Measurements from ENCODE around the gene MST1. TPM values are rescaled to one million over a fixed set of nuclear protein-coding genes. Genes with fewer than 3 reads are reported as not detected.

Gene MST1
- total RNA-seq, 2 experiments from 2014 or later = 8.1 to 8.2 TPM

DNA sequence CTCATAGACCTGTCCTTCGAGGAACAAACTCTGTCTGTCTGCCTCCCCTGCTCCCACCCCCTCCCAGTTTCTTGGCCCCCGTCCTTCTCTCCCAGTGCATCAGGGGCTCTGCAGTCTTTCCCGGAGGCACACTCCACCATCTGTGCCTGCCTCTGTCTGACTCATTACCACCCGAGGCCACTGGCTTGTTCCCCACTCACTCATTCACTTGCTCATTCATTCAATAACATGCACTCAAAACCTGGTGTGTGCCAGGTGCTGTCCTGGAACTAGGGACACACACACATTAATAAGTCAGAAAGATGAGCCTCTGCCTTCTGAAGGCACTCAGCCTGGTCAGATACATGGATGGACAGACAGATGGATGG is 17.8 kb upstream of the MST1 start:
- no peaks in the 10 kb centered on the region for H3K27me3 Mint-ChIP-seq
- peaks cover 2% of the 10 kb centered on the region for H3K36me3 Mint-ChIP-seq

GRCh38 chr3:49706456-49707112 is 17.3 kb upstream of the MST1 start:
- H3K9me3 Mint-ChIP-seq = no peaks in the 10 kb centered on the region
- H3K4me1 Mint-ChIP-seq (ENCODE audit: low read depth) = no peaks in the 10 kb centered on the region
- no peak overlapping the region for H3K27ac Mint-ChIP-seq
- ChIA-PET CTCF (no interaction called here), POLR2A (no interaction called here)
- DNase-seq = no peak
- no peaks in the 10 kb centered on the region for H3K27me3 Mint-ChIP-seq
- H3K36me3 Mint-ChIP-seq = peaks cover 2% of the 10 kb centered on the region
- intact Hi-C loops (cut with micrococcal nuclease) = no loop called here
- no peak overlapping the region for H3K4me3 Mint-ChIP-seq

More for the DNA sequence above, 17.8 kb upstream of the MST1 start:
- no peak overlapping the region for H3K27ac Mint-ChIP-seq
- ChIA-PET POLR2A (no interaction called here), CTCF (no interaction called here)
- intact Hi-C loops (cut with micrococcal nuclease) = no loop called here
- no peak overlapping the region for H3K4me3 Mint-ChIP-seq
- no peaks in the 10 kb centered on the region for H3K4me1 Mint-ChIP-seq (ENCODE audit: low read depth)
- DNase-seq = no peak
- H3K9me3 Mint-ChIP-seq = no peaks in the 10 kb centered on the region

DNA sequence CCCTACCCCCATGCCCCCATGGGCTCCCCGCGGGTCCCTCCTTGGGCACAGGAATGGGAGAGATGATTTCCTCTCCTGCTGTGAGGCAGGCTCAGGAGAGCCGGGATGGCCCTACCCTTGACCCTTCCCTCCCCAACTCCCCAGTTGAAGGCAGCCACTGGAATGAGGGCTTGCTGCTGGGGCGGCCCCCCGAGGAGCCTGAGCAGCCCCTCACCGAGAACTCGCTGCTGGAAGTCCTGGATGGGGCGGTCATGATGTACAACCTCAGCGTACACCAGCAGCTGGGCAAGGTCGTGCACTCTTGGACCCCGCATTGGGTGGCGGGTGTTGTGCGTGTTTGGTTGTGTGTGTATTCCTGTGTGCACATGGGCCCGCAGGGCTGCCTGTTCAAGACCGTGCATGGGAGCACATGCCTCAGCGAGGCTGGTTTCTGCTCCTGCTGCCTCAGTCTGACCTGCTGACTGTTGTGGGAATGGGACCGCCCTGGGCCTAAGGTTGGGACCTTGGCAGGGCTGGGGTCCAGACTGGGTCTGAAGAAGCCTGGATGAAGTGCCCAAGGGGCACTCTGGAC is 16.2 kb upstream of the MST1 start:
- H3K36me3 Mint-ChIP-seq = peaks cover 2% of the 10 kb centered on the region
- POLR2A ChIA-PET = no interaction called here

GRCh38 chr3:49704629-49705028 is 15.4 kb upstream of the MST1 start:
- CTCF ChIA-PET = interaction anchor here (4.9 kb wide), 1 partner anchor 134 kb away, joined by 30 read pairs; no protein-coding TSS in a partner anchor

More for the DNA sequence above, 16.2 kb upstream of the MST1 start:
- intact Hi-C loops (cut with micrococcal nuclease) = no loop called here
- Mint-ChIP-seq H3K27ac (no peak overlapping the region), H3K27me3 (no peaks in the 10 kb centered on the region), H3K9me3 (no peaks in the 10 kb centered on the region), H3K4me1 (ENCODE audit: low read depth) (no peaks in the 10 kb centered on the region), H3K4me3 (no peak overlapping the region)
- no peak for DNase-seq
- CTCF ChIA-PET = no interaction called here

DNA sequence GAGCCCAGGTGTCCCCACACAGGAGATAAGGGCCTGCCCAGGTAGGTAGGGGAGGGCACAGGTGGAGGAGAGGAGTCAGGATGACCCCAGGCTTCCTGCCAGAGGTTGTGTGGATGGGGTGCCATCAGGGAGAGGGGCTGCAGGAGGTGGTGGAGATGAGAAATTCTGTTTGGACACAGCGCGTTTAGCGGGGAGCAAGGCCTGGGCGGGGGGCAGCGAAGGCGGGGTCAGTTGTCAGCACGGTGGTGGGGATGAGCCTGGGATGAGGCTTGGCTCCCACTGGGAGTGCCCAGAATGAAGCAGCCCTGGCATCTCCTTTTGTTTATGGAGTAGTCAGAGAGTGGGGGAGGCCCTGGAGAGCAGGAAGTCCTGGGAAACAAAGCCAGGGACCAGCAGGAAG is 14.7 kb upstream of the MST1 start:
- no peaks in the 10 kb centered on the region for H3K9me3 Mint-ChIP-seq
- ChIA-PET CTCF (interaction anchor here (0.5 to 4.9 kb wide), 8 partner anchors 11 to 211 kb away, joined by 3 to 30 read pairs (median 4); partner anchors contain the start of genes MST1 and RNF123), POLR2A (no interaction called here)
- intact Hi-C loops (cut with micrococcal nuclease) = loop anchor here (1.0 kb wide), 1 partner anchor 135 kb away; no protein-coding TSS in a partner anchor
- no peaks in the 10 kb centered on the region for H3K4me1 Mint-ChIP-seq (ENCODE audit: low read depth)
- no peak for DNase-seq
- H3K36me3 Mint-ChIP-seq = peaks cover 2% of the 10 kb centered on the region
- H3K27me3 Mint-ChIP-seq = no peaks in the 10 kb centered on the region
- H3K27ac Mint-ChIP-seq = no peak overlapping the region
- H3K4me3 Mint-ChIP-seq = no peak overlapping the region

More at GRCh38 chr3:49704629-49705028, 15.4 kb upstream of the MST1 start:
- intact Hi-C loops (cut with micrococcal nuclease) = no loop called here
- Mint-ChIP-seq H3K9me3 (no peaks in the 10 kb centered on the region), H3K27ac (no peak overlapping the region), H3K4me1 (ENCODE audit: low read depth) (no peaks in the 10 kb centered on the region), H3K4me3 (no peak overlapping the region), H3K36me3 (peaks cover 2% of the 10 kb centered on the region), H3K27me3 (no peaks in the 10 kb centered on the region)
- POLR2A ChIA-PET = no interaction called here
- DNase-seq = no peak

GRCh38 chr3:49703443-49703927 is 14.2 kb upstream of the MST1 start:
- DNase-seq = peak; percentile 79
- intact Hi-C loops (cut with micrococcal nuclease) = loop anchor here (1.0 kb wide), 1 partner anchor 136 kb away; no protein-coding TSS in a partner anchor
- ChIA-PET POLR2A (no interaction called here), CTCF (interaction anchor here (0.5 to 4.9 kb wide), 9 partner anchors 11 to 211 kb away, joined by 3 to 30 read pairs (median 3); partner anchors contain the start of genes INKA1, MST1 and RNF123)
- Mint-ChIP-seq H3K27ac (no peak overlapping the region), H3K4me3 (no peak overlapping the region), H3K4me1 (ENCODE audit: low read depth) (no peaks in the 10 kb centered on the region), H3K27me3 (no peaks in the 10 kb centered on the region), H3K36me3 (peaks cover 2% of the 10 kb centered on the region), H3K9me3 (no peaks in the 10 kb centered on the region)

- Mint-ChIP-seq H3K4me1 (ENCODE audit: low read depth) (no peaks in the 10 kb centered on the region), H3K27me3 (no peaks in the 10 kb centered on the region), H3K4me3 (no peak overlapping the region), H3K27ac (no peak overlapping the region), H3K36me3 (peaks cover 2% of the 10 kb centered on the region), H3K9me3 (no peaks in the 10 kb centered on the region)
- ChIA-PET CTCF (interaction anchor here (0.5 to 4.9 kb wide), 6 partner anchors 12 to 165 kb away, joined by 3 to 30 read pairs (median 4); no protein-coding TSS in a partner anchor), POLR2A (no interaction called here)
- DNase-seq = no peak
- intact Hi-C loops (cut with micrococcal nuclease) = loop anchor here (1.0 kb wide), 1 partner anchor 137 kb away; no protein-coding TSS in a partner anchor
Measured at GRCh38 chr3:49702672-49703071, 13.4 kb upstream of the MST1 start.

DNA sequence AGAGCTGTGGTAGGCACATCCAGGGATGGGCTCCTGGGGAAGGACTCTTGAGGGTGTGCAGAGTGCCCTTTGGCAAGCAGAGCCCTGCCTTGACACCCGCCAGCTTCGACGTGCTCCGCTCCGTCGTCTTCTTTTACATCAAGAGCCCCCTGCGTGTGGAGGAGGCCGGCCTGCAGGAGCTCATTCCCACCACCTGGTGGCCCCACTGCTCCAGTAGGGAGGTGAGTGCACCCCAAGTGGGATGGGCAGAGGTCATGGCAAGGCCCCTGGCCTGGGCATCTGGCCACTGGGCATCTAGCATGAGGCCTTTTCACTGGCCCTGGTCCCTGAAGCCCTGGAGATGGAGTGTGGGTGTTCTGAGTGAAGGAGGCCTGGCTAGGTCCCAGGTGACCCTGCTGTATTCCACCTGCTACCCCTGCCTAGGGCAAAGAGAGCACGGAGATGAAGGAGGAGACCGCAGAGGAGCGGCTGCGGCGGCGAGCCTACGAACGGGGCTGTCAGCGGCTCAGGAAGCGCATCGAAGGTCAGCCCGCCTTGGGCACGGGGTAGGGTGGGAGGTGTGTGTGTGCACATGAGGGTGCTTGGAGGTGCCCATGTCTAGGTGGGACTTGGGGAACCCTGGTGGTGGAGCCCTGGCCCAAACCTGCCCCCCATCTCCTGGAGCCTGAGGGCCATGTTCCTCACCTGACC is 12.3 kb upstream of the MST1 start:
- Mint-ChIP-seq H3K27ac (no peak overlapping the region), H3K27me3 (no peaks in the 10 kb centered on the region), H3K4me1 (ENCODE audit: low read depth) (no peaks in the 10 kb centered on the region), H3K9me3 (no peaks in the 10 kb centered on the region), H3K4me3 (no peak overlapping the region), H3K36me3 (peaks cover 2% of the 10 kb centered on the region)
- no peak for DNase-seq
- CTCF ChIA-PET = interaction anchor here (0.6 to 4.9 kb wide), 12 partner anchors 10 to 204 kb away, joined by 3 to 30 read pairs (median 3); partner anchors contain the start of genes AMIGO3, MST1 and RNF123
- POLR2A ChIA-PET = no interaction called here
- intact Hi-C loops (cut with micrococcal nuclease) = no loop called here

DNA sequence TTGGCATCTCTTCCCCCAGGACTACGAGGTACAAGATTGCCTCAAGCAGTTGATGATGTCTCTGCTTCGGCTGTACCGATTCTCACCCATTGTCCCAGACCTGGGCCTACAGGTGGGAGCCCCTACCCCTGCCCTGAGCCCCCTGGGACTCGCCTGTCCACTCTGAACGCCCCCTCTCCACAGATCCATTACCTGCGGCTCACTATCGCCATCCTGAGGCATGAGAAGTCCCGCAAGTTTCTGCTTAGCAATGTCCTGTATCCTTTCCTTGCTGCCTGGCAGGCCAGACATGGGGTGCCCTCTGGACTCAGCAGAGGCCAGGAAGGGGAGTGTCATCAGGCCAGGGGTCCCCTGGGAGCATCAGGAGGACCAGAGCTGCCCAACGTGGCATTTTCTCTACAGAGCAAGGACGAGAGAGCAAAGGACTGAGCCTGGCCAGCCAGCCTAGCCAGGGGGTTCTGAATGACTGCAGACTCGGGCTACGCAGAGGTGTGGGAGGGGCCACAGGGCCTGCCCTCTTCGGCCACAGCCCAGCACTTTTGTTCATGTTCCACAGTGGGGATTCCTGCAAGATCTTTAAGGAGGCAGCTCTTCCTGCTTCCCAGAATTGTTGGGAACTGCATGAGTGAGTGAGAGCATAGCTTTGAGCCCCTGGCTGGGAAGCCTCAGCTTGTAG is 11.3 kb upstream of the MST1 start:
- no peaks in the 10 kb centered on the region for H3K9me3 Mint-ChIP-seq
- ChIA-PET POLR2A (no interaction called here), CTCF (interaction anchor here (0.6 to 4.9 kb wide), 11 partner anchors 11 to 205 kb away, joined by 3 to 30 read pairs (median 3); partner anchors contain the start of genes AMIGO3, MST1 and RNF123)
- no peak overlapping the region for H3K27ac Mint-ChIP-seq
- H3K27me3 Mint-ChIP-seq = no peaks in the 10 kb centered on the region
- no peak for DNase-seq
- H3K4me3 Mint-ChIP-seq = no peak overlapping the region
- H3K4me1 Mint-ChIP-seq (ENCODE audit: low read depth) = no peaks in the 10 kb centered on the region
- intact Hi-C loops (cut with micrococcal nuclease) = no loop called here
- H3K36me3 Mint-ChIP-seq = peaks cover 2% of the 10 kb centered on the region

GRCh38 chr3:49700014-49700413 is 10.7 kb upstream of the MST1 start:
- ChIA-PET POLR2A (no interaction called here), CTCF (interaction anchor here (1.4 to 4.9 kb wide), 2 partner anchors 139 to 160 kb away, joined by 7 to 30 read pairs; no protein-coding TSS in a partner anchor)

GRCh38 chr3:49699281-49699979 is 10.2 kb upstream of the MST1 start:
- no peak overlapping the region for H3K4me3 Mint-ChIP-seq
- no peak overlapping the region for H3K27ac Mint-ChIP-seq
- H3K36me3 Mint-ChIP-seq = peaks cover 2% of the 10 kb centered on the region
- DNase-seq = no peak
- H3K4me1 Mint-ChIP-seq (ENCODE audit: low read depth) = no peaks in the 10 kb centered on the region
- no peaks in the 10 kb centered on the region for H3K27me3 Mint-ChIP-seq
- ChIA-PET CTCF (no interaction called here), POLR2A (no interaction called here)
- no peaks in the 10 kb centered on the region for H3K9me3 Mint-ChIP-seq
- intact Hi-C loops (cut with micrococcal nuclease) = no loop called here

More at GRCh38 chr3:49700014-49700413, 10.7 kb upstream of the MST1 start:
- H3K27ac Mint-ChIP-seq = no peak overlapping the region
- no peaks in the 10 kb centered on the region for H3K4me1 Mint-ChIP-seq (ENCODE audit: low read depth)
- H3K9me3 Mint-ChIP-seq = no peaks in the 10 kb centered on the region
- no peak for DNase-seq
- H3K27me3 Mint-ChIP-seq = no peaks in the 10 kb centered on the region
- H3K4me3 Mint-ChIP-seq = no peak overlapping the region
- H3K36me3 Mint-ChIP-seq = peaks cover 2% of the 10 kb centered on the region
- intact Hi-C loops (cut with micrococcal nuclease) = no loop called here
